ENCODE measurements around the gene ST6GALNAC4. TPM values are rescaled to one million over a fixed set of nuclear protein-coding genes. Genes with fewer than 3 reads are reported as not detected.
"Not testable (repeated sequence)": the region's sequence is repeated elsewhere in the genome, so short reads cannot be mapped to it uniquely, and the experiment has no call there.

The ST6GALNAC4 gene
- total RNA-seq, 2 experiments from 2014 or later = 118 to 180 TPM

GRCh38 chr9:127870887-127871286 lies 46.0 kb downstream of the ST6GALNAC4 start:
- no peaks in the 10 kb centered on the region for H3K9me3 ChIP-seq (ENCODE audit: low read length)
- H3K4me2 ChIP-seq (ENCODE audit: low read length) = no peak overlapping the region
- H3K36me3 ChIP-seq (ENCODE audit: insufficient read depth, low read length) = no peaks in the 10 kb centered on the region
- BruUV-seq (replicated peaks) = no TSS peak
- CTCF ChIA-PET (ENCODE audit: unreplicated experiment) = interaction anchor here (0.9 kb wide), 1 partner anchor 42 kb away, joined by 3 read pairs; no protein-coding TSS in a partner anchor
- no peak overlapping the region for H2AFZ ChIP-seq (ENCODE audit: low read length)
- H3K27ac ChIP-seq (ENCODE audit: low read depth, low read length, poor library complexity, severe bottlenecking) = no peak overlapping the region
- H3K79me2 ChIP-seq (ENCODE audit: insufficient read depth, low read depth, low read length) = no peaks in the 10 kb centered on the region
- POLR2A ChIA-PET = no interaction called here
- intact Hi-C loops (cut with micrococcal nuclease; ENCODE audit: unreplicated experiment) = loop anchor here (1.0 to 10.0 kb wide), 6 partner anchors 48 to 366 kb away; partner anchors contain the start of genes CDK9 and TOR2A
- no peaks in the 10 kb centered on the region for H3K9me2 ChIP-seq (ENCODE audit: insufficient read depth, low read length)
- H3K4me1 ChIP-seq (ENCODE audit: insufficient read depth, low read length, poor library complexity, severe bottlenecking) = no peaks in the 10 kb centered on the region
- TF ChIP-seq CTCF (conservative IDR thresholded peaks at IDR 0.05; ENCODE audit: low read length) (no peak), EZH2phosphoT487 (IDR thresholded peaks at IDR 0.05; ENCODE audit: borderline replicate concordance, low read depth, low read length) (no peak)
- no peaks in the 10 kb centered on the region for H4K20me1 ChIP-seq (ENCODE audit: insufficient read depth, low read length)
- H3K4me3 ChIP-seq (ENCODE audit: low read depth, low read length, poor library complexity, severe bottlenecking) = no peak overlapping the region
- DNase-seq (ENCODE audit: low spot score) = no peak

GRCh38 chr9:127870153-127870491 lies 46.7 kb downstream of the ST6GALNAC4 start:
- H2AFZ ChIP-seq (ENCODE audit: low read length); DNase-seq (ENCODE audit: low spot score); H3K4me2 ChIP-seq (ENCODE audit: low read length); H3K9me2 ChIP-seq (ENCODE audit: insufficient read depth, low read length); H3K9me3 ChIP-seq (ENCODE audit: low read length); H3K36me3 ChIP-seq (ENCODE audit: insufficient read depth, low read length); H4K20me1 ChIP-seq (ENCODE audit: insufficient read depth, low read length); H3K79me2 ChIP-seq (ENCODE audit: insufficient read depth, low read depth, low read length); H3K4me1 ChIP-seq (ENCODE audit: insufficient read depth, low read length, poor library complexity, severe bottlenecking); BruUV-seq (replicated peaks); H3K27ac ChIP-seq (ENCODE audit: low read depth, low read length, poor library complexity, severe bottlenecking); H3K4me3 ChIP-seq (ENCODE audit: low read depth, low read length, poor library complexity, severe bottlenecking): not testable (repeated sequence)
- TF ChIP-seq CTCF (conservative IDR thresholded peaks at IDR 0.05; ENCODE audit: low read length) = peak; percentile 38; the same call in 1 of the 2 replicates
- ChIA-PET CTCF (ENCODE audit: unreplicated experiment) (interaction anchor here (0.6 to 1.1 kb wide), 4 partner anchors 10 to 51 kb away, joined by 3 to 14 read pairs (median 3); partner anchors contain the start of gene ST6GALNAC4), POLR2A (interaction anchor here (0.7 kb wide), 1 partner anchor 17 kb away, joined by 4 read pairs; no protein-coding TSS in a partner anchor)
- intact Hi-C loops (cut with micrococcal nuclease; ENCODE audit: unreplicated experiment) = loop anchor here (1.0 to 10.0 kb wide), 6 partner anchors 48 to 365 kb away; partner anchors contain the start of genes CDK9 and TOR2A

Data from OCI-LY7 (cell line).